VCaP (cell line): Measurements from ENCODE around the gene RAB6D.
"Not testable (repeated sequence)": the region's sequence is repeated elsewhere in the genome, so short reads cannot be mapped to it uniquely, and the experiment has no call there.

Experiments used
- H3K27ac ChIP-seq: fragments of 450-650 bp; 2 replicates; pipeline ENCODE4 v1.5.1; 2017
- CTCF ChIP-seq: fragments of 450-650 bp; conservative IDR thresholded peaks from 2 replicates; pipeline ENCODE4 v1.5.1; 2017; ENCODE audit warnings: mild to moderate bottlenecking, moderate library complexity

Gene RAB6D

GRCh38 chr2:131363703-131364186 lies at the start of gene RAB6D:
RAB6D (minus strand) TSS chr2:131364168; CDS start chr2:131363720, 448 bp downstream.
- not testable (repeated sequence) for H3K27ac ChIP-seq

GRCh38 chr2:131413148-131413747 lies 49.3 kb upstream of the RAB6D start:
- peak; percentile 88 for TF ChIP-seq CTCF
- no peak overlapping the region for H3K27ac ChIP-seq

GRCh38 chr2:131410173-131410572 lies 46.2 kb upstream of the RAB6D start:
- H3K27ac ChIP-seq = no peak overlapping the region

GRCh38 chr2:131408778-131409177 lies 44.8 kb upstream of the RAB6D start:
- H3K27ac ChIP-seq = no peak overlapping the region
- no peak for TF ChIP-seq CTCF

More at GRCh38 chr2:131410173-131410572, 46.2 kb upstream of the RAB6D start:
- TF ChIP-seq CTCF = no peak

- H3K27ac ChIP-seq = no peak overlapping the region
- no peak for TF ChIP-seq CTCF
Measured at GRCh38 chr2:131408207-131408606, 44.2 kb upstream of the RAB6D start.

- TF ChIP-seq CTCF = no peak
- no peak overlapping the region for H3K27ac ChIP-seq
Measured at GRCh38 chr2:131404753-131405152, 40.8 kb upstream of the RAB6D start.

- no peak for TF ChIP-seq CTCF
- H3K27ac ChIP-seq = no peak overlapping the region
Measured at GRCh38 chr2:131402320-131403039, 38.5 kb upstream of the RAB6D start.

- no peak overlapping the region for H3K27ac ChIP-seq
- TF ChIP-seq CTCF = no peak
Measured at GRCh38 chr2:131400849-131401248, 36.9 kb upstream of the RAB6D start.

- not testable (repeated sequence) for H3K27ac ChIP-seq
Measured at GRCh38 chr2:131400441-131400840, 36.5 kb upstream of the RAB6D start.

GRCh38 chr2:131396209-131396608 lies 32.2 kb upstream of the RAB6D start:
- not testable (repeated sequence) for H3K27ac ChIP-seq

GRCh38 chr2:131395024-131395645 lies 31.2 kb upstream of the RAB6D start:
- H3K27ac ChIP-seq = not testable (repeated sequence)
